Heart left ventricle (tissue), 13 donors: Measurements from ENCODE around the gene LUZP2.

Experiments used
- POLR2A ChIP-seq, 2 donors: fragments of 450-650 bp; IDR thresholded peaks; one replicate each; pipeline ENCODE4 v1.6.1; 2017; ENCODE audit warnings: antibody characterized with exemption in 2 of 2, mild to moderate bottlenecking in 2 of 2, moderate library complexity in 2 of 2
- TF ChIP-seq, protein P1 (sequence below), 12 donors: fragments of 200-600 bp; sonication (generic) in 4 of 12; IDR thresholded peaks; one replicate each; pipeline versions ENCODE4 v1.5.0 to v1.8.0; 2018 to 2022; ENCODE audit warnings: antibody characterized with exemption in 12 of 12, mild to moderate bottlenecking in 5 of 12
- donor health status: ischemic (EF 13 %, LVEDD 7.1; RV severe dilation, severe dysfunction).
- donor health status: DM: no; HTN: yes; CAD: no.
- donor health status: DM: no; HTN: no; CAD: no.
- donor health status: ischemic (EF 25% LVEDD 6.9; RV normal size, moderate dysfunction).
- donor health status: ischemic (EF 25% LVEDD 5.7; RV mildly dilated, moderate dysfunction).
- donor health status: ischemic (EF 35%, LVEDD 5.7; RV mildly dilated, moderate dysfunction).
- donor health status: nonischemic (EF 11% LVEDD 7.7; RV severe dilation, severe dysfunction).
- donor health status: DM: yes; HTN: yes; CAD: no.
- donor health status: PGD.
- donor health status: ischemic (EF 29% LVEDD 5.4; RV normal size, mild dysfunction).
- donor health status: nonischemic (EF 23%, LVEDD 6.1; RV moderate dilation, normal function).

DNA sequence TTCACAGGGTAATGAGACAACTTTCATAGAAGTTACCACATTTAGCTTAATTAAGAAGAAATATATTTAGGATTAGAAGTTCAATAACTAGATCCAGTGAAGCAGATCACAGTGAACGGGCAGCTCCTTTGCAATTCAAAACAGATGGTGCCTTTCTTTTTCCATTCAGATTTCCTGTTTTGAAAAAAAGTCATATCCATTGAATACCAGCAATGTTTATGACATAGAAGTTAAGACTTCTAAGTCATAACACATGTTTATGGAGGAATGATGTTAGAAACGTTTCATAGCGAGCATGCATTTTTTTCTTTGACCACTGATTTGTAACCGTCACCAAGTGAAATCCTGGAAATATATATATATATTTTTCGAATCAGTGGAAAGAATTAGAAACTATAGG, 24.7 kb downstream of the LUZP2 start:
- TF ChIP-seq, protein P1, sequence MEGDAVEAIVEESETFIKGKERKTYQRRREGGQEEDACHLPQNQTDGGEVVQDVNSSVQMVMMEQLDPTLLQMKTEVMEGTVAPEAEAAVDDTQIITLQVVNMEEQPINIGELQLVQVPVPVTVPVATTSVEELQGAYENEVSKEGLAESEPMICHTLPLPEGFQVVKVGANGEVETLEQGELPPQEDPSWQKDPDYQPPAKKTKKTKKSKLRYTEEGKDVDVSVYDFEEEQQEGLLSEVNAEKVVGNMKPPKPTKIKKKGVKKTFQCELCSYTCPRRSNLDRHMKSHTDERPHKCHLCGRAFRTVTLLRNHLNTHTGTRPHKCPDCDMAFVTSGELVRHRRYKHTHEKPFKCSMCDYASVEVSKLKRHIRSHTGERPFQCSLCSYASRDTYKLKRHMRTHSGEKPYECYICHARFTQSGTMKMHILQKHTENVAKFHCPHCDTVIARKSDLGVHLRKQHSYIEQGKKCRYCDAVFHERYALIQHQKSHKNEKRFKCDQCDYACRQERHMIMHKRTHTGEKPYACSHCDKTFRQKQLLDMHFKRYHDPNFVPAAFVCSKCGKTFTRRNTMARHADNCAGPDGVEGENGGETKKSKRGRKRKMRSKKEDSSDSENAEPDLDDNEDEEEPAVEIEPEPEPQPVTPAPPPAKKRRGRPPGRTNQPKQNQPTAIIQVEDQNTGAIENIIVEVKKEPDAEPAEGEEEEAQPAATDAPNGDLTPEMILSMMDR (IDR thresholded peaks at IDR 0.05): no peak
- no peak for TF ChIP-seq POLR2A (IDR thresholded peaks at IDR 0.05)
